Omental fat pad (tissue), 4 donors: Measurements from ENCODE around the gene TFCP2L1. TPM values are rescaled to one million over a fixed set of nuclear protein-coding genes. Genes with fewer than 3 reads are reported as not detected.

Source experiments
- ATAC-seq: fragments of 150-250 bp; one replicate; pipeline ENCODE4 v1.9.1; 2016; ENCODE audit warnings: mild to moderate bottlenecking, moderate library complexity; ENCODE audit not compliant: low FRiP score
- DNase-seq: peaks from one replicate; pipeline ENCODE4 v3.0.0-alpha.2; 2019; ENCODE audit warnings: low spot score
- CTCF ChIP-seq, 3 donors: fragments of 450-650 bp; IDR thresholded peaks; one replicate each; pipeline ENCODE4 v1.5.1; 2016 to 2017; ENCODE audit warnings: antibody characterized with exemption in 3 of 3, mild to moderate bottlenecking in 3 of 3, moderate library complexity in 2 of 3
- total RNA-seq, 4 donors: library from RNA; depleted of rRNA; stranded (reverse); fragments of >200 nt; gene quantifications; one replicate each; pipeline ENCODE4 v1.1.0, GENCODE V29; 2016

The TFCP2L1 gene
- total RNA-seq, 4 donors from 2014 or later = 2.0 to 5.8 (median 3.6) TPM

GRCh38 chr2:121219866-121220265 lies 65.1 kb downstream of the TFCP2L1 start:
- DNase-seq (no peak), ATAC-seq (no peak)
- no peak for TF ChIP-seq CTCF (IDR thresholded peaks at IDR 0.05)

GRCh38 chr2:121218386-121218938 lies 66.5 kb downstream of the TFCP2L1 start:
- ATAC-seq (no peak), DNase-seq (no peak)
- no peak for TF ChIP-seq CTCF (IDR thresholded peaks at IDR 0.05)

GRCh38 chr2:121217627-121218026 lies 67.4 kb downstream of the TFCP2L1 start:
- TF ChIP-seq CTCF (IDR thresholded peaks at IDR 0.05) = no peak
- ATAC-seq = no peak
- no peak for DNase-seq

- DNase-seq (no peak), ATAC-seq (no peak)
- TF ChIP-seq CTCF (IDR thresholded peaks at IDR 0.05) = no peak
Observed at GRCh38 chr2:121214296-121214695, 70.7 kb downstream of the TFCP2L1 start.

- no peak for TF ChIP-seq CTCF (IDR thresholded peaks at IDR 0.05)
- ATAC-seq (no peak), DNase-seq (no peak)
Observed at GRCh38 chr2:121213386-121213785, 71.6 kb downstream of the TFCP2L1 start.

- ATAC-seq = no peak
- TF ChIP-seq CTCF (IDR thresholded peaks at IDR 0.05) = no peak
- DNase-seq = no peak
Observed at GRCh38 chr2:121212661-121213325, 72.2 kb downstream of the TFCP2L1 start.

- ATAC-seq (no peak), DNase-seq (no peak)
- no peak for TF ChIP-seq CTCF (IDR thresholded peaks at IDR 0.05)
Observed at GRCh38 chr2:121211689-121212151, 73.3 kb downstream of the TFCP2L1 start.
